Kidney epithelial cell (primary cell): ENCODE measurements around the gene KLHL10. TPM values are rescaled to one million over a fixed set of nuclear protein-coding genes. Genes with fewer than 3 reads are reported as not detected.
A peak's percentile ranks its signal among the peaks of the same experiment; 100 is the strongest.
"Not testable (repeated sequence)": the region's sequence is repeated elsewhere in the genome, so short reads cannot be mapped to it uniquely, and the experiment has no call there.

Source experiments
- DNase-seq: peaks from one replicate; pipeline ENCODE4 v3.0.0-alpha.2; 2010; ENCODE audit warnings: low read depth
- H3K27me3 ChIP-seq: 2 replicates; pipeline ENCODE4 v1.6.0; 2011; ENCODE audit warnings: low read length; ENCODE audit not compliant: control insufficient read depth, insufficient read depth
- H3K36me3 ChIP-seq: 2 replicates; pipeline ENCODE4 v1.5.1; 2011; ENCODE audit warnings: low read length; ENCODE audit not compliant: control insufficient read depth, insufficient read depth
- H3K4me3 ChIP-seq: 2 replicates; pipeline ENCODE4 v1.5.1; 2011; ENCODE audit warnings: low read depth, mild to moderate bottlenecking, control low read depth, low read length
- total RNA-seq: library from RNA; depleted of rRNA; stranded (reverse); fragments of >200 nt; gene quantifications from 2 replicates; pipeline ENCODE4 v1.2.3, GENCODE V29; 2015
- TF ChIP-seq, protein P1 (sequence below): IDR thresholded peaks from 2 replicates; pipeline ENCODE4 v1.5.1; 2011; ENCODE audit warnings: mild to moderate bottlenecking, moderate library complexity, low read length, control low read depth, inconsistent platforms; ENCODE audit not compliant: insufficient read depth, poor library complexity, severe bottlenecking

The KLHL10 gene
- total RNA-seq, 1 donor from 2014 or later: not detected

DNA sequence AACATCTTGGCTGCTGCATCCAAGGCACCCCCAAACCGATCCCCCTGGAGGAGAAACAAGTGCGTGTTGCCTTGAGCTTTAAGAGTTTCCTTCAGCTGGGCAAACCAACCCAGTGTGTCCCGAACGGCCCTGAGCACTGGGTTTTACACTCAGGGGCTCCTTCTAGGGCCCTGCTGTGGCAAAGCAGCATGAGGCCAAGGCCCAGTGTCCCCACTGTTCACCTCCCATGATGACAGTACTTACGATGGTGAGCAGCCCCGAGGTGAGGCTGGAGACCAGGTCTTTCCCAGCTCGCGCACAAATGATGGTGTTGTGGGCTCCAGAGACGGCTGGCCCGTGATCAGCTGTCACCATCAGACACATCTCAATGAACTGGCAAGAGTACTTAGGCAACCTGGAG is 34.2 kb downstream of the KLHL10 start:
- no peak overlapping the region for H3K4me3 ChIP-seq
- peaks cover 7% of the 10 kb centered on the region for H3K36me3 ChIP-seq
- no peaks in the 10 kb centered on the region for H3K27me3 ChIP-seq
- TF ChIP-seq, protein P1, sequence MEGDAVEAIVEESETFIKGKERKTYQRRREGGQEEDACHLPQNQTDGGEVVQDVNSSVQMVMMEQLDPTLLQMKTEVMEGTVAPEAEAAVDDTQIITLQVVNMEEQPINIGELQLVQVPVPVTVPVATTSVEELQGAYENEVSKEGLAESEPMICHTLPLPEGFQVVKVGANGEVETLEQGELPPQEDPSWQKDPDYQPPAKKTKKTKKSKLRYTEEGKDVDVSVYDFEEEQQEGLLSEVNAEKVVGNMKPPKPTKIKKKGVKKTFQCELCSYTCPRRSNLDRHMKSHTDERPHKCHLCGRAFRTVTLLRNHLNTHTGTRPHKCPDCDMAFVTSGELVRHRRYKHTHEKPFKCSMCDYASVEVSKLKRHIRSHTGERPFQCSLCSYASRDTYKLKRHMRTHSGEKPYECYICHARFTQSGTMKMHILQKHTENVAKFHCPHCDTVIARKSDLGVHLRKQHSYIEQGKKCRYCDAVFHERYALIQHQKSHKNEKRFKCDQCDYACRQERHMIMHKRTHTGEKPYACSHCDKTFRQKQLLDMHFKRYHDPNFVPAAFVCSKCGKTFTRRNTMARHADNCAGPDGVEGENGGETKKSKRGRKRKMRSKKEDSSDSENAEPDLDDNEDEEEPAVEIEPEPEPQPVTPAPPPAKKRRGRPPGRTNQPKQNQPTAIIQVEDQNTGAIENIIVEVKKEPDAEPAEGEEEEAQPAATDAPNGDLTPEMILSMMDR: no peak
- DNase-seq: no peak

DNA sequence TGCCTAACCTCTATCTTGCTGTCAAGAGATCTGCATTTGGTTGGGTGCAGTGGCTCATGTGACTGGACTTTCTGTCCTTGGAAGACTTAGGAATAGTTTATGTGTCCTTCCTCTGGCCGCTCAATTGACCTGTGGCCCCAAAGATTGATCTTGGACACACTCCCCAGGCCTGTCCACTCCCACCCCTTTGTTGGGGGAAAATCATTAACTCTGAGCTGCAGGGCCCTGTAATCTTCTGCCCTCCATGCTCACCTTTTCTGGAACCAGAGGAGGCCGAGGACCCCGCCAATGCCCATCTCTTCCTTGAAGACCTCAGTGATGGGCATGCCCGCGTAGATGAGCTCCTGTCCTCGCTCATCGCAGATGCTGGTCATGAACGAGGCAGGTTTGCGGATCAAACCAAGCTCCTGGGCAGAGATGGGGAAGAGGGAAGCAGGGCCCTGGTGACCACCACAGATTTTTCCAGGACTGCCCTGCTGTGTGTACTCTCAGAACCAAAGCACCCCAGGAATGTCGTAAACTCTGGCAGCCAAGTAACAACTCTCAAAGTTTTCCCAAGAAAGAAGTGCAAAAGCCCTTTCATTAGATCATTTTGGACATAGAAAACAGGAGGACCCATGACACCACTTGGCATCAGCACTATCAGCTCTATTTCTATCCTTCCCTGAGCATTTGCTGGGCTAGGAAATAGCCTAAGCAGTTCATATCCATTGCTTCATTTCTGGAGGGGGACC is 36.1 kb downstream of the KLHL10 start:
- peaks cover 9% of the 10 kb centered on the region for H3K36me3 ChIP-seq
- TF ChIP-seq, protein P1: no peak
- no peak for DNase-seq

DNA sequence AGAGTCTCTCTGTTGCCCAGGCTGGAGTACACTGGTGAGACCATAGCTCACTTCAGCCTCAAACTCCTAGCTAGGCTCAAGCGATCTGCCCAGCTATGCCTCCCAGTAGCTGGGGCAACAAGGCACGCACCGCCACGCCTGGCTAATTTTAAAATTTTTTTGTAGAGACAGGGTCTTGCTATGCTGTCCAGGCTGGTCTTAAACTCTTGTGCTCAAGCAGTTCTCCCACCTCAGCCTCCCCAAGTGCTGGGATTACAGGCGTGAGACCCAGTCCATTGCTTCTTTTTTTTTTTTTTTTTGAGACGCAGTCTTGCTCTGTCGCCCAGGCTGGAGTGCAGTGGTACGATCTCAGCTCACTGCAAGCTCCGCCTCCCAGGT is 36.7 kb downstream of the KLHL10 start:
- not testable (repeated sequence) for DNase-seq, H3K36me3 ChIP-seq, H3K4me3 ChIP-seq, H3K27me3 ChIP-seq

More for the DNA sequence above, 36.1 kb downstream of the KLHL10 start:
- no peaks in the 10 kb centered on the region for H3K27me3 ChIP-seq
- no peak overlapping the region for H3K4me3 ChIP-seq

DNA sequence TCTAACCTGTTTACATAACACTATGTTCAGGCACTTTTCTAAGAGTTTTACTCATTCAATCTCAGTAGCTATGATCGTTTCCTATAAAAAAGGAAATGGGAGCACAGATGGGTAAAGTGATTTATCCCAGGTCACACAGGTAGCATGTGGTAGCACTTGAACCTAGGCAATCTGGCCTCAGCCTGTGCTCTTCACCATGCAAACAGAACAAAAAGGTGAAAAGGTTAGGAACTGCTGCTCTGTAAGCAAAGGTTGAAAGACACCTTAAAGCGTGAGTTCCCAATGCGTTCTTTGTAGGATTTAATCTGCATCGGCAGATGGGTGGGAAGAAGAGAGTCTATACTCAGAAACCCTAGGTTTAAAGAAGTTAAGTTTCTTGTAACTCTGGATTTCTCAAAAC is 42.5 kb downstream of the KLHL10 start:
- TF ChIP-seq, protein P1: no peak
- no peaks in the 10 kb centered on the region for H3K27me3 ChIP-seq
- H3K36me3 ChIP-seq: peaks cover 7% of the 10 kb centered on the region
- H3K4me3 ChIP-seq: no peak overlapping the region
- DNase-seq: no peak

DNA sequence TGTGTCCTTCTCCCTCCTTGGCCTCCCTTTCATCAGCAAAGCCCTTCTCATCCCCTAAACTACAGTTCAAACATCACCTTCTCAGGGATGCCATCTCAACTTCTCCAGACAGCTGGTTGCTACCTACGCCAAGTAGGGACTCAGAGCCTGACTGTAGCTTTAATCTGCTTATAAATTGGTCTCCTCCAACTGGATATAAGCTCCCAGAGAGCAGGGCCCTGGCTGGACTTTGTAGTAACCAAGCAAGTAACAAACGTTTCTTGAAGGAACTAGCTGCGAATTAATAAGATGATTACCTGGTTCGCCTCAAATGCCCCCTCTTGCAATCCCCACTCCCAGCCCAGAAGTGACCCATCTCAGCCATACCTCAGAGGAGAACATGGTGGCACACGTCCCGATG is 45.1 kb downstream of the KLHL10 start:
- DNase-seq: no peak
- TF ChIP-seq, protein P1: no peak
- H3K27me3 ChIP-seq: no peaks in the 10 kb centered on the region
- H3K4me3 ChIP-seq: no peak overlapping the region
- peaks cover 8% of the 10 kb centered on the region for H3K36me3 ChIP-seq

DNA sequence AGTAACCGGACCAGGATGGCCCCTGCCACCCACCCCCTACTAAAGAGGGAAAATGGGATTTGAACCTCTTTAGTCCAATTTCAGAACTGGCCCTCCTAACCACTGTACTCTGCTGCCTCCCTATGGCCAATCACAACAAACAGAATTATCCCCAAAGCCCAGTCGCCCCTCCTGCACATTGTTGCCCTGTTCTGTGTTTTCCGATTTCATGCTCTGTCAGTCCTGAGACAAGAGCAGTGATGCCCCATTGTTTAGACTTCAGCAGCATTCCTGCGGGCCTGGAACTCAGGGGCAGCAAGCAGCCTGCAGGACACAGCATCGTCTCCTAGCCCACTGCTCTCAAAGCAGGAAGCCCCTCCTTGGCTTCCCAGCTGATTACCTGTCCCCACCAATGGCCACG is 48.1 kb downstream of the KLHL10 start:
- H3K36me3 ChIP-seq: peaks cover 5% of the 10 kb centered on the region

More for the DNA sequence above, 48.1 kb downstream of the KLHL10 start:
- DNase-seq: no peak
- H3K27me3 ChIP-seq: no peaks in the 10 kb centered on the region
- H3K4me3 ChIP-seq: no peak overlapping the region
- TF ChIP-seq, protein P1: peak; percentile 30
